Measurements from ENCODE around the gene CUL9.
A peak's percentile ranks its signal among the peaks of the same experiment; 100 is the strongest.

CUL9 gene

GRCh38 chr6:43229803-43230620 lies 48.0 kb downstream of the CUL9 start:
- DNase-seq (ENCODE audit: low read depth) = no peak

- DNase-seq (ENCODE audit: low read depth) = no peak
Observed at GRCh38 chr6:43231053-43231452, 49.1 kb downstream of the CUL9 start.

- no peak for DNase-seq (ENCODE audit: low read depth)
Observed at GRCh38 chr6:43231735-43232450, 49.9 kb downstream of the CUL9 start.

GRCh38 chr6:43235841-43236240 lies 53.8 kb downstream of the CUL9 start:
- DNase-seq (ENCODE audit: low read depth) = no peak

GRCh38 chr6:43239054-43239453 lies 57.1 kb downstream of the CUL9 start:
- DNase-seq (ENCODE audit: low read depth) = no peak

- no peak for DNase-seq (ENCODE audit: low read depth)
Observed at GRCh38 chr6:43240950-43241349, 59.0 kb downstream of the CUL9 start.

GRCh38 chr6:43241446-43241845 lies 59.5 kb downstream of the CUL9 start:
- no peak for DNase-seq (ENCODE audit: low read depth)

GRCh38 chr6:43242908-43243663 lies 61.1 kb downstream of the CUL9 start, which contains the start of gene TTBK1:
TTBK1 (plus strand) TSS chr6:43243481; CDS start chr6:43246661, 3,180 bp downstream.
- DNase-seq (ENCODE audit: low read depth) = no peak

- DNase-seq (ENCODE audit: low read depth) = no peak
Observed at GRCh38 chr6:43243664-43244321, 61.8 kb downstream of the CUL9 start.

- no peak for DNase-seq (ENCODE audit: low read depth)
Observed at GRCh38 chr6:43246301-43247113, 64.5 kb downstream of the CUL9 start.

GRCh38 chr6:43247114-43247999 lies 65.4 kb downstream of the CUL9 start:
- DNase-seq (ENCODE audit: low read depth) = peak; percentile 58

- no peak for DNase-seq (ENCODE audit: low read depth)
Observed at GRCh38 chr6:43248101-43248500, 66.1 kb downstream of the CUL9 start.

GRCh38 chr6:43248791-43249190 lies 66.8 kb downstream of the CUL9 start:
- DNase-seq (ENCODE audit: low read depth) = no peak

- DNase-seq (ENCODE audit: low read depth) = no peak
Observed at GRCh38 chr6:43250992-43251373, 69.0 kb downstream of the CUL9 start.

GRCh38 chr6:43253401-43253800 lies 71.4 kb downstream of the CUL9 start:
- DNase-seq (ENCODE audit: low read depth) = no peak

- DNase-seq (ENCODE audit: low read depth) = no peak
Observed at GRCh38 chr6:43254138-43254817, 72.3 kb downstream of the CUL9 start.

GRCh38 chr6:43254846-43255245 lies 72.8 kb downstream of the CUL9 start:
- no peak for DNase-seq (ENCODE audit: low read depth)

- no peak for DNase-seq (ENCODE audit: low read depth)
Observed at GRCh38 chr6:43255408-43256054, 73.5 kb downstream of the CUL9 start.

All from stimulated activated CD8-positive, alpha-beta memory T cell treated with anti-CD3 and anti-CD28 coated beads, Interleukin-7, amount 100 ng/mL, for 24 hours (primary cell).